Activated T-cell treated with anti-CD3 and anti-CD28 coated beads for 24 hours (primary cell): ENCODE results near the gene GAGE10.
"Not testable (repeated sequence)": the region's sequence is repeated elsewhere in the genome, so short reads cannot be mapped to it uniquely, and the experiment has no call there.

Experiments used
- DNase-seq: peaks from one replicate; pipeline ENCODE4 v3.0.0-alpha.2; 2020; ENCODE audit warnings: low read depth

GAGE10 gene

GRCh38 chrX:49276671-49277534, 26.5 kb upstream of the GAGE10 start:
- no peak for DNase-seq

GRCh38 chrX:49277535-49277830, 26.0 kb upstream of the GAGE10 start:
- DNase-seq, result no peak

- no peak for DNase-seq
These were observed 25.4 kb upstream of the GAGE10 start for GRCh38 chrX:49278081-49278480.

GRCh38 chrX:49282647-49283011, 20.8 kb upstream of the GAGE10 start:
- DNase-seq, result no peak

GRCh38 chrX:49284212-49284611, 19.2 kb upstream of the GAGE10 start:
- no peak for DNase-seq

GRCh38 chrX:49286136-49286535, 17.3 kb upstream of the GAGE10 start:
- DNase-seq, result no peak

- DNase-seq, result no peak
These were observed 16.9 kb upstream of the GAGE10 start for GRCh38 chrX:49286581-49286980.

GRCh38 chrX:49287665-49288064, 15.8 kb upstream of the GAGE10 start:
- DNase-seq, result no peak

- no peak for DNase-seq
These were observed 13.2 kb upstream of the GAGE10 start for GRCh38 chrX:49290215-49290614.

GRCh38 chrX:49291615-49292337, 11.7 kb upstream of the GAGE10 start:
- DNase-seq, result peak; percentile 52

- DNase-seq, result no peak
These were observed 10.8 kb upstream of the GAGE10 start for GRCh38 chrX:49292400-49293362.

GRCh38 chrX:49299293-49299692, 4.2 kb upstream of the GAGE10 start:
- DNase-seq, result not testable (repeated sequence)

- no peak for DNase-seq
These were observed 2.7 kb upstream of the GAGE10 start for GRCh38 chrX:49300703-49301102.

- DNase-seq, result not testable (repeated sequence)
These were observed 4.3 kb downstream of the GAGE10 start for GRCh38 chrX:49307775-49308174.

GRCh38 chrX:49308604-49309269, 5.3 kb downstream of the GAGE10 start:
- DNase-seq, result no peak

- no peak for DNase-seq
These were observed 6.0 kb downstream of the GAGE10 start for GRCh38 chrX:49309401-49309981.

- DNase-seq, result no peak
These were observed 6.9 kb downstream of the GAGE10 start for GRCh38 chrX:49310371-49310770.

- DNase-seq, result no peak
These were observed 8.7 kb downstream of the GAGE10 start for GRCh38 chrX:49312176-49312575.

- no peak for DNase-seq
These were observed 12.6 kb downstream of the GAGE10 start for GRCh38 chrX:49316085-49316484.

GRCh38 chrX:49321737-49322136, 18.3 kb downstream of the GAGE10 start, which contains the start of gene GAGE12J:
Gene GAGE12J, plus strand, starts transcription at chrX:49322037. Its CDS starts 1,157 bp downstream, at chrX:49323194.
- not testable (repeated sequence) for DNase-seq

- not testable (repeated sequence) for DNase-seq
These were observed 18.8 kb downstream of the GAGE10 start for GRCh38 chrX:49322266-49322665.
